Body of pancreas (tissue), 4 donors: ENCODE results near the gene KCTD12. TPM values are rescaled to one million over a fixed set of nuclear protein-coding genes. Genes with fewer than 3 reads are reported as not detected.

Experiments
- ATAC-seq: fragments of 150-250 bp; one replicate; pipeline ENCODE4 v1.9.1; 2016
- DNase-seq, 4 donors: peaks; one replicate each; pipeline ENCODE4 v3.0.0-alpha.2; 2019
- H3K27ac ChIP-seq, 4 donors: fragments of 200-600 bp; sonication (generic); 1 replicate in 3 of 4; 2 replicates in 1 of 4; pipeline versions ENCODE4 v1.5.1 to v1.6.1; 2016 to 2019; ENCODE audit warnings: mild to moderate bottlenecking in 1 of 4, mixed read lengths in 1 of 4, moderate library complexity in 1 of 4
- H3K27me3 ChIP-seq, 2 donors: fragments of 200-600 bp; sonication (generic); one replicate each; pipeline ENCODE4 v1.6.0; 2016; ENCODE audit warnings: mild to moderate bottlenecking in 1 of 2
- H3K36me3 ChIP-seq, 2 donors: fragments of 200-600 bp; sonication (generic); replicated peaks in 1 of 2; 2 replicates each; pipeline ENCODE4 v1.5.1; 2016; ENCODE audit warnings: low read depth in 2 of 2; ENCODE audit not compliant: insufficient read depth in 1 of 2
- H3K4me1 ChIP-seq: fragments of 200-600 bp; sonication (generic); one replicate; pipeline ENCODE4 v1.6.0; 2016
- H3K4me3 ChIP-seq, 2 donors: fragments of 200-600 bp; sonication (generic); 1 replicate in 1 of 2; 2 replicates in 1 of 2; pipeline ENCODE4 v1.5.1; 2016 to 2019
- H3K9me3 ChIP-seq, 3 donors: fragments of 200-600 bp; sonication (generic); 1 replicate in 2 of 3; 2 replicates in 1 of 3; pipeline ENCODE4 v1.5.1; 2016
- POLR2A ChIP-seq, 3 donors: fragments of 450-650 bp; IDR thresholded peaks; one replicate each; pipeline ENCODE4 v1.6.1; 2016; ENCODE audit warnings: antibody characterized with exemption in 3 of 3, mild to moderate bottlenecking in 2 of 3
- WGBS, 2 donors: methylation state at CpG; one replicate each; pipeline ENCODE4 v1.1.5; 2017; 5-methylcytosine and 5-hydroxymethylcytosine counted together
- intact Hi-C: fragments of 100-400 bp; cut with DNase I; formaldehyde crosslinking; loops from one replicate; pipeline ENCODE4 v1.15.1; 2023
- total RNA-seq, 2 donors: library from RNA; depleted of rRNA; stranded (reverse); fragments of >200 nt; gene quantifications; one replicate each; pipeline ENCODE4 v1.1.0, GENCODE V29; 2016
- TF ChIP-seq, protein P1 (sequence below), 7 experiments: fragments of 450-650 bp in 4 of 7; fragments of 200-600 bp in 3 of 7; sonication (generic) in 3 of 7; IDR thresholded peaks; one replicate each; pipeline ENCODE4 v1.5.1; 2016 to 2019; ENCODE audit warnings: antibody characterized with exemption in 7 of 7

Gene KCTD12
- total RNA-seq, 2 donors from 2014 or later, result 14.2 to 27.5 TPM

DNA sequence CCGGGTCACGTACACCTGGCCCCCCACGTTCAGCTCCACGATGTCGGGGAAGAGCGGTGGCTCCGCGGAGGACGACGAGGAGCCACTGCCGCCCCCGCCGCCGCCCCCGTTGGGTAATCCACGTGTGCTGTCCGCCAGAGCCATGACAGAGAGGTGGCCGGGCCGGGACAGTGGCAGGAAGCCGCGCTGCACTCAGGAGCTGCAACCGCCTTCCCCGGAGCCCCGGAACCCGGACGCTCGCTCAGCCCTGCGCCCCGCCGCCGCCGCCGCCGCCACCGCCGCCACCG, 257 bp downstream of the KCTD12 start:
- intact Hi-C loops, result no loop called here
- Histone ChIP-seq H3K27ac (peak overlapping the region in 3 of 4 donors; percentile 70 to 85 (median 72)), H3K4me3 (peak overlapping the region; percentile 44 to 62), H3K4me1 (peaks cover 24% of the 10 kb centered on the region), H3K9me3 (no peaks in the 10 kb centered on the region), H3K27me3 (no peaks in the 10 kb centered on the region), H3K36me3 (no peaks in the 10 kb centered on the region)
- 0% methylated on average over 31 of the region's 37 CpGs; no CpG with 5 or more reads in 1 of the 2 donors for WGBS, 2 donors
- TF ChIP-seq, protein P1, sequence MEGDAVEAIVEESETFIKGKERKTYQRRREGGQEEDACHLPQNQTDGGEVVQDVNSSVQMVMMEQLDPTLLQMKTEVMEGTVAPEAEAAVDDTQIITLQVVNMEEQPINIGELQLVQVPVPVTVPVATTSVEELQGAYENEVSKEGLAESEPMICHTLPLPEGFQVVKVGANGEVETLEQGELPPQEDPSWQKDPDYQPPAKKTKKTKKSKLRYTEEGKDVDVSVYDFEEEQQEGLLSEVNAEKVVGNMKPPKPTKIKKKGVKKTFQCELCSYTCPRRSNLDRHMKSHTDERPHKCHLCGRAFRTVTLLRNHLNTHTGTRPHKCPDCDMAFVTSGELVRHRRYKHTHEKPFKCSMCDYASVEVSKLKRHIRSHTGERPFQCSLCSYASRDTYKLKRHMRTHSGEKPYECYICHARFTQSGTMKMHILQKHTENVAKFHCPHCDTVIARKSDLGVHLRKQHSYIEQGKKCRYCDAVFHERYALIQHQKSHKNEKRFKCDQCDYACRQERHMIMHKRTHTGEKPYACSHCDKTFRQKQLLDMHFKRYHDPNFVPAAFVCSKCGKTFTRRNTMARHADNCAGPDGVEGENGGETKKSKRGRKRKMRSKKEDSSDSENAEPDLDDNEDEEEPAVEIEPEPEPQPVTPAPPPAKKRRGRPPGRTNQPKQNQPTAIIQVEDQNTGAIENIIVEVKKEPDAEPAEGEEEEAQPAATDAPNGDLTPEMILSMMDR (IDR thresholded peaks at IDR 0.05), result no peak
- TF ChIP-seq POLR2A (IDR thresholded peaks at IDR 0.05), result no peak
- DNase-seq (no peak), ATAC-seq (no peak)

DNA sequence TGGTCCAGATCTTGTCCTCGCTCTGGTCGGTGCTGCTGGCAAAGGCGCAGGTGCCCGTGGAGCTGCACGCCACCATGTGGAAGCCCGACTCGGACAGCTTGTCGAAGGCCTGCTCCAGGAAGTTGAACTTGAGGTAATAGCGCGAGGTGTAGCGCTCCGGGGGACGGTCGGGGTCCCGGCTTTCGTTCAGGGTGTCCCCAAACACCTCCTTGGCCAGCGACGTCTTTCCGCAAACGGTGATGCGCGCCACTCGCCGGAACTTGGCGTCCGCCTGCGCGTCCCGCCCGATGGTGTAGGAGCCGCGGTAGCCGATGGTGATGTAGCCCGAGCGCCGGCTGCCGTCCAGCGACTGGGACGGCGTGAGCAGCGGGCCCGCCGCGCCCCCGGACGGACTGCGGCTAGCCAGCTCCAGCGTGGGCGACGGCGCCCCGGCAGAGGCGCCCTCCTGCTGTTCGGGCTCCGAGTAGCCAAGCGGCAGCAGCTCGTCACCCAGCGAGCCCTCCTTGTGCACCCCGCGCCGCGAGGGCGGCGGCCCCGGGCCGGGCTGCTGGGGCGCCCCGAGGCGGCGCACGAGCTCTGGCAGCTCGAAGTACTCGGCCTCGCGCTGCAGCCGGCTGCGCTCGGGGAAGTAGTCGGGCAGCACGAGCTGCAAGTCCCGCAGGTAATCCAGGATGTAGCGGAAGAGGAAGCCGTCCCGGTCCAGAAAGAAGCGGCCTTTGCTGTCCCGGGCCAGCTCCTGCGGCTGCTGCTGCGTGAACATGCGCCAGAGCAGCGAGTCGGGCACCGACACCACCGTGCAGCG, 801 bp downstream of the KCTD12 start:
- peak overlapping the region; percentile 44 to 62 for H3K4me3 ChIP-seq
- H3K9me3 ChIP-seq, result no peaks in the 10 kb centered on the region
- H3K27me3 ChIP-seq, result no peaks in the 10 kb centered on the region
- intact Hi-C loops, result no loop called here
- DNase-seq (peak; percentile 60 to 73 (median 69)), ATAC-seq (peak; percentile 55)
- 0% methylated on average over 58 of the region's 94 CpGs; no CpG with 5 or more reads in 1 of the 2 donors for WGBS, 2 donors
- H3K4me1 ChIP-seq, result peaks cover 24% of the 10 kb centered on the region
- H3K27ac ChIP-seq, result peak overlapping the region in 3 of 4 donors; percentile 70 to 85 (median 72)
- peak in 1 of 3 donors; percentile 4 for TF ChIP-seq POLR2A (IDR thresholded peaks at IDR 0.05)
- TF ChIP-seq, protein P1 (IDR thresholded peaks at IDR 0.05), result peak in 4 of 7 experiments; percentile 10 to 46 (median 32)
- H3K36me3 ChIP-seq, result no peaks in the 10 kb centered on the region

DNA sequence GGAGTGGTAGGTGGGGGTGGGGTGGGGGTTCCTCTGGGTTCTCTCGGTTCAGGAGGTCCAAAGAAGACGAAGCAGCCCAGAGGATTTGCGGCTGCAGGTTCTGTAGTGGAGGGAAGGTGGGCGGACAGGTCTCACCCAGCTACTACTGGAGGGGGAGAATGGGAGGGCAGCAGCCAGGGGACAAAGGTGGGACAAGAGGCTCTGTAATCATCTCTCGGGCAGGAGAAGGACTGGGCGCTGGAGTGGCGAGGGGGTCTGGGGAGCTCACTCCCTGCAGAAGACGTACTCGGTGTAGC, 1.4 kb downstream of the KCTD12 start:
- peak overlapping the region; percentile 44 to 62 for H3K4me3 ChIP-seq
- peak overlapping the region in 3 of 4 donors; percentile 70 to 85 (median 72) for H3K27ac ChIP-seq
- ATAC-seq, result no peak
- no peaks in the 10 kb centered on the region for H3K27me3 ChIP-seq
- 6 to 13% methylated on average over 9 of the region's 9 CpGs for WGBS, 2 donors
- TF ChIP-seq POLR2A (IDR thresholded peaks at IDR 0.05), result peak in 1 of 3 donors; percentile 10
- TF ChIP-seq, protein P1 (IDR thresholded peaks at IDR 0.05), result no peak
- intact Hi-C loops, result no loop called here
- peaks cover 24% of the 10 kb centered on the region for H3K4me1 ChIP-seq
- DNase-seq, result no peak
- H3K36me3 ChIP-seq, result no peaks in the 10 kb centered on the region
- no peaks in the 10 kb centered on the region for H3K9me3 ChIP-seq

DNA sequence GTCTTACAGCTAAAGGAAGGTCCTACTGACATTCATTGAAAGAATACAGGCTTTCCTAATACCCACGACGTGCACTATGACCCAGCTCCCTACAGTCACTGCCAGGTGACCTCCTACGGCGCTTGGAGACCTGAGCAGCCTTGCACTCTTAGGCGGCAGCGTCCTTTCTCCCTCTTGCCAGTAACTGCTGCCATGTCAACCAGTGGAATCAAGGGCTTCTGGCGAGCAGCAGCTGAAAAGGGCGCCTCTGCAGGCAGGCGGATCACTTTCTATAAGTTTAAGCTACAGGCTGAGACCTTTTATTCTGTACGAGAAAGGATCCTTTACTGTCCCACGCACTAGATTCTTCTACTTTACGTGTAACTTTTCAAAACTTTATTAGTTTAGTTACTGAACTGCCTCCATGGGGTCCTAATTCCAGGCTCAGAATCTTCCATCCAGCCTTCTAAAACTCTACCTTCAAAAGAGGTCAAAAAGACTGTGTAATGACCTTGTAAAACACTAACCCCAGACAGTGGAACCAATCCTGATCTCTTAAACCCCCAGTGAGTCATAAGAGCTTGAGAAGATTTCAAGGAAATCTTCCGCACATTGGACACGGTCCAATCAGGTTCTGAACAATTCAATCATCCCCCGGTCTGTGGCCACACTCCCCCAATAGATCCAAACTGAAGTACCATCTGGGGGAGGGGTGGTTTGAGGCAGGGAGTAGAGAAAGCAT, 1.9 kb downstream of the KCTD12 start:
- peak in 3 of 4 donors; percentile 35 to 49 (median 37) for DNase-seq
- 36 to 44% methylated on average over 15 of the region's 15 CpGs for WGBS, 2 donors
- peak overlapping the region; percentile 44 to 62 for H3K4me3 ChIP-seq

More for the DNA sequence above, 1.9 kb downstream of the KCTD12 start:
- Histone ChIP-seq H3K4me1 (peaks cover 24% of the 10 kb centered on the region), H3K27me3 (no peaks in the 10 kb centered on the region), H3K27ac (peak overlapping the region in 3 of 4 donors; percentile 70 to 85 (median 72)), H3K36me3 (no peaks in the 10 kb centered on the region), H3K9me3 (no peaks in the 10 kb centered on the region)
- intact Hi-C loops, result no loop called here
- no peak for ATAC-seq
- no peak for TF ChIP-seq POLR2A (IDR thresholded peaks at IDR 0.05)
- TF ChIP-seq, protein P1 (IDR thresholded peaks at IDR 0.05), result no peak
